Measurements from ENCODE around the gene TRIM67. TPM values are rescaled to one million over a fixed set of nuclear protein-coding genes. Genes with fewer than 3 reads are reported as not detected.

The TRIM67 gene
- total RNA-seq, 1 experiment from 2014 or later: not detected

DNA sequence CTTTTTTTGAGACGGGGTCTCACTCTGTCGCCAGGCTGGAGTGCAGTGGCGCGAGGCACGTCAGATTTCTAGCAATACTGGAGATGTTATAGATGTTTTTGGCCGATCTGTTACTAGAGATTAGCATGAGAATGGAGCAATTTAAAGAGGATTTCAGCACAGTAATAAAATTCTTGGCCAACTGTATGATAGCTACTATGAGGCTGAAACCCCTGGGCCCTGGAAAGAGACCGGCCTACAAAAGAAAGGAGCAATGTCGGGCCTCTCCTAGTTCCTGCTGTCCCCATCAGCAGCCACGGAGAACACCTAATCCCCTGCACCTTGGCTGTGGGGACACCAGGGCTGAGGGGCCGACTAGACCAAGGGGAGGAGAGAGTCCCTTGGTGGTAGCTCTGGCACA is 69.7 kb downstream of the TRIM67 start:
- ChIA-PET CTCF (no interaction called here), POLR2A (ENCODE audit: unreplicated experiment) (no interaction called here)
- Histone ChIP-seq H3K4me2 (ENCODE audit: low read length) (no peak overlapping the region), H2AFZ (ENCODE audit: low read length) (no peak overlapping the region), H4K20me1 (ENCODE audit: low read length) (no peaks in the 10 kb centered on the region), H3K36me3 (ENCODE audit: low read depth, low read length) (peaks cover 16% of the 10 kb centered on the region; the same call in 1 of the 2 replicates), H3K4me3 (ENCODE audit: low read length) (no peak overlapping the region), H3F3A (ENCODE audit: low read length, unreplicated experiment) (no peaks in the 10 kb centered on the region), H3K9me3 (ENCODE audit: low read length) (no peaks in the 10 kb centered on the region), H3K4me1 (ENCODE audit: insufficient read depth, low read length) (no peaks in the 10 kb centered on the region), H3K27ac (ENCODE audit: low read length) (no peak overlapping the region), H3K9me2 (replicated peaks; ENCODE audit: low read length) (no peaks in the 10 kb centered on the region), H3K27me3 (ENCODE audit: low read length) (no peaks in the 10 kb centered on the region), H3K79me2 (ENCODE audit: low read length) (no peaks in the 10 kb centered on the region), H3K9ac (ENCODE audit: low read length) (no peak overlapping the region)
- DNase-seq (no peak), ATAC-seq (no peak)
- intact Hi-C loops (cut with micrococcal nuclease): no loop called here
- no TSS peak for BruUV-seq (replicated peaks)
- TF ChIP-seq, protein P1, sequence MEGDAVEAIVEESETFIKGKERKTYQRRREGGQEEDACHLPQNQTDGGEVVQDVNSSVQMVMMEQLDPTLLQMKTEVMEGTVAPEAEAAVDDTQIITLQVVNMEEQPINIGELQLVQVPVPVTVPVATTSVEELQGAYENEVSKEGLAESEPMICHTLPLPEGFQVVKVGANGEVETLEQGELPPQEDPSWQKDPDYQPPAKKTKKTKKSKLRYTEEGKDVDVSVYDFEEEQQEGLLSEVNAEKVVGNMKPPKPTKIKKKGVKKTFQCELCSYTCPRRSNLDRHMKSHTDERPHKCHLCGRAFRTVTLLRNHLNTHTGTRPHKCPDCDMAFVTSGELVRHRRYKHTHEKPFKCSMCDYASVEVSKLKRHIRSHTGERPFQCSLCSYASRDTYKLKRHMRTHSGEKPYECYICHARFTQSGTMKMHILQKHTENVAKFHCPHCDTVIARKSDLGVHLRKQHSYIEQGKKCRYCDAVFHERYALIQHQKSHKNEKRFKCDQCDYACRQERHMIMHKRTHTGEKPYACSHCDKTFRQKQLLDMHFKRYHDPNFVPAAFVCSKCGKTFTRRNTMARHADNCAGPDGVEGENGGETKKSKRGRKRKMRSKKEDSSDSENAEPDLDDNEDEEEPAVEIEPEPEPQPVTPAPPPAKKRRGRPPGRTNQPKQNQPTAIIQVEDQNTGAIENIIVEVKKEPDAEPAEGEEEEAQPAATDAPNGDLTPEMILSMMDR (conservative IDR thresholded peaks at IDR 0.05; ENCODE audit: low read depth, low read length): no peak
- TF ChIP-seq EZH2 (IDR thresholded peaks at IDR 0.05; ENCODE audit: low read length, unreplicated experiment) (no peak), EZH2phosphoT487 (IDR thresholded peaks at IDR 0.05; ENCODE audit: borderline replicate concordance, low read length) (no peak)

DNA sequence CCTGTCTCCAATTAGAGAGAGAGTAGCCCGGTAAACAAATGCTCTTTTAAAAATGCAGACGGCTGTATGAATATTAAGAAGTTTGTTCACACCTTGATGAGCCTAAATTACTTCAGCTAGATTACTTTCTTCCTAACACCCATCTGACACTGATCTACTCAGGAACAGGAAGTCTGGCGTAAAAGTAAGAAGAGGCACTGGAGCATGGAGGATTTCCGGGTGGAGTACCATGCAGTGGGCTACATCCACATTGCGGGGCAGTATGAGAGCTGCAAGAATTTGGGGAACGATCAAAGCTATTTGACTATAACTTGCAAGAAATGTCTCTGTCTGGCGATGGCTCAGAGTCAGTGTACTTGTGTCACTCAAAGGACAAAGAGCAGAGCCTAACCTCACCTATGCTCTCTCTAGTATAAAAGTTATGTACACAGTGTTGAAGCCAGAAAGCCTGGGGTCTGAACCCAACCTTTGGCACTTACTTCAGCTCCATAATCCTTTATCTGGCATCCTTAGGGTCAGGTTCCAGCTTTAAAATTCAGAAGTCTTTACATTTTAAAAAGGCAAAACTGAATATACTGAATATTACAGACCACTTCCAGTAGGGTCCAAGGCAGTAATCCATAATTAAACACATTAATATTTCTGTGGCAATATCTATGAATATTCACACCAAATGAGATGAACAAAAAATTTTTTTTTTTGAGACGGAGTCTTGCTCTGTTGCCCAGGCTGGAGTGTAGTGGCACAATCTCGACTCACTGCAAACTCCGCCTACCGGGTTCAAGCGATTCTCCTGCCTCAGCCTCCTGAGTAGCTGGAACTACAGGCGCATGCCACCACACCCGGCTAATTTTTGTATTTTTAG is 71.2 kb downstream of the TRIM67 start:
- BruUV-seq (replicated peaks): no TSS peak
- CTCF ChIA-PET: no interaction called here
- H3K79me2 ChIP-seq (ENCODE audit: low read length): no peaks in the 10 kb centered on the region

More for the DNA sequence above, 71.2 kb downstream of the TRIM67 start:
- Histone ChIP-seq H3K9ac (ENCODE audit: low read length) (no peak overlapping the region), H3K36me3 (ENCODE audit: low read depth, low read length) (peaks cover 14% of the 10 kb centered on the region; the same call in 1 of the 2 replicates), H4K20me1 (ENCODE audit: low read length) (no peaks in the 10 kb centered on the region), H3K4me1 (ENCODE audit: insufficient read depth, low read length) (no peaks in the 10 kb centered on the region), H3K4me2 (ENCODE audit: low read length) (no peak overlapping the region), H3K9me3 (ENCODE audit: low read length) (no peaks in the 10 kb centered on the region), H3K27ac (ENCODE audit: low read length) (no peak overlapping the region), H3K4me3 (ENCODE audit: low read length) (no peak overlapping the region), H3F3A (ENCODE audit: low read length, unreplicated experiment) (no peaks in the 10 kb centered on the region), H3K27me3 (ENCODE audit: low read length) (no peaks in the 10 kb centered on the region), H2AFZ (ENCODE audit: low read length) (no peak overlapping the region), H3K9me2 (replicated peaks; ENCODE audit: low read length) (no peaks in the 10 kb centered on the region)
- DNase-seq (no peak), ATAC-seq (no peak)
- TF ChIP-seq EZH2phosphoT487 (IDR thresholded peaks at IDR 0.05; ENCODE audit: borderline replicate concordance, low read length) (no peak), EZH2 (IDR thresholded peaks at IDR 0.05; ENCODE audit: low read length, unreplicated experiment) (no peak)
- TF ChIP-seq, protein P1 (conservative IDR thresholded peaks at IDR 0.05; ENCODE audit: low read depth, low read length): no peak
- POLR2A ChIA-PET (ENCODE audit: unreplicated experiment): no interaction called here
- intact Hi-C loops (cut with micrococcal nuclease): no loop called here
